Parathyroid adenoma (tissue), 2 donors: ENCODE data around the gene PBX2.

Experiments
- H2AFZ ChIP-seq: fragments of 300-600 bp; sonication (generic); one replicate; pipeline ENCODE4 v1.7.0; 2017; ENCODE audit warnings: antibody characterized with exemption, mild to moderate bottlenecking
- H3K27ac ChIP-seq: fragments of 300-600 bp; sonication (generic); one replicate; pipeline ENCODE4 v1.7.0; 2017
- H3K27me3 ChIP-seq: fragments of 300-600 bp; sonication (generic); one replicate; pipeline ENCODE4 v1.7.0; 2017; ENCODE audit warnings: low read length; ENCODE audit not compliant: control insufficient read depth, insufficient read depth
- H3K36me3 ChIP-seq: fragments of 300-600 bp; sonication (generic); one replicate; pipeline ENCODE4 v1.7.0; 2017; ENCODE audit warnings: low read length; ENCODE audit not compliant: control insufficient read depth, insufficient read depth
- H3K4me1 ChIP-seq: fragments of 300-600 bp; sonication (generic); one replicate; pipeline ENCODE4 v1.7.0; 2017; ENCODE audit warnings: control low read depth
- H3K4me2 ChIP-seq: fragments of 300-600 bp; sonication (generic); one replicate; pipeline ENCODE4 v1.7.0; 2017; ENCODE audit warnings: low read length
- H3K4me3 ChIP-seq: fragments of 300-600 bp; sonication (generic); one replicate; pipeline ENCODE4 v1.7.0; 2017; ENCODE audit warnings: low read depth, low read length
- H3K79me2 ChIP-seq: fragments of 300-600 bp; sonication (generic); one replicate; pipeline ENCODE4 v1.7.0; 2017; ENCODE audit warnings: control low read depth
- H3K9ac ChIP-seq: fragments of 300-600 bp; sonication (generic); one replicate; pipeline ENCODE4 v1.7.0; 2017; ENCODE audit warnings: mild to moderate bottlenecking
- H3K9me3 ChIP-seq: fragments of 300-600 bp; sonication (generic); one replicate; pipeline ENCODE4 v1.7.0; 2017; ENCODE audit warnings: low read length; ENCODE audit not compliant: control insufficient read depth
- CTCF ChIP-seq: fragments of 300-600 bp; sonication (generic); IDR thresholded peaks from one replicate; pipeline ENCODE4 v1.7.0; 2017; ENCODE audit warnings: antibody characterized with exemption, mild to moderate bottlenecking
- donor health status: primary hyperparathyroidism.

The PBX2 gene

GRCh38 chr6:32218167-32218566 is 28.2 kb upstream of the PBX2 start:
- H3K4me3 ChIP-seq, result no peak overlapping the region
- H3K27me3 ChIP-seq, result no peaks in the 10 kb centered on the region
- no peak for TF ChIP-seq CTCF
- no peaks in the 10 kb centered on the region for H3K9me3 ChIP-seq
- H3K79me2 ChIP-seq, result no peaks in the 10 kb centered on the region
- no peak overlapping the region for H3K4me2 ChIP-seq
- no peaks in the 10 kb centered on the region for H3K36me3 ChIP-seq
- no peaks in the 10 kb centered on the region for H3K4me1 ChIP-seq
- H3K9ac ChIP-seq, result no peak overlapping the region
- no peak overlapping the region for H3K27ac ChIP-seq
- no peak overlapping the region for H2AFZ ChIP-seq

- Histone ChIP-seq H3K4me1 (no peaks in the 10 kb centered on the region), H3K9ac (no peak overlapping the region), H3K79me2 (no peaks in the 10 kb centered on the region), H3K9me3 (no peaks in the 10 kb centered on the region), H2AFZ (no peak overlapping the region), H3K27ac (no peak overlapping the region), H3K36me3 (no peaks in the 10 kb centered on the region), H3K4me3 (no peak overlapping the region), H3K27me3 (no peaks in the 10 kb centered on the region), H3K4me2 (no peak overlapping the region)
- no peak for TF ChIP-seq CTCF
Observed at GRCh38 chr6:32216998-32217397, 27.0 kb upstream of the PBX2 start.

GRCh38 chr6:32216285-32216684 is 26.3 kb upstream of the PBX2 start:
- Histone ChIP-seq H3K27ac (no peak overlapping the region), H3K4me3 (no peak overlapping the region), H3K27me3 (no peaks in the 10 kb centered on the region), H3K9me3 (no peaks in the 10 kb centered on the region), H3K9ac (no peak overlapping the region), H3K36me3 (no peaks in the 10 kb centered on the region), H3K4me2 (no peak overlapping the region), H3K79me2 (no peaks in the 10 kb centered on the region), H2AFZ (no peak overlapping the region), H3K4me1 (no peaks in the 10 kb centered on the region)
- no peak for TF ChIP-seq CTCF

- no peak for TF ChIP-seq CTCF
- H3K79me2 ChIP-seq, result no peaks in the 10 kb centered on the region
- no peak overlapping the region for H3K4me3 ChIP-seq
- no peak overlapping the region for H3K4me2 ChIP-seq
- H3K9me3 ChIP-seq, result no peaks in the 10 kb centered on the region
- H3K27ac ChIP-seq, result no peak overlapping the region
- H3K9ac ChIP-seq, result no peak overlapping the region
- H2AFZ ChIP-seq, result no peak overlapping the region
- H3K27me3 ChIP-seq, result no peaks in the 10 kb centered on the region
- H3K36me3 ChIP-seq, result no peaks in the 10 kb centered on the region
- H3K4me1 ChIP-seq, result no peaks in the 10 kb centered on the region
Observed at GRCh38 chr6:32215617-32216016, 25.6 kb upstream of the PBX2 start.

GRCh38 chr6:32214126-32214525 is 24.1 kb upstream of the PBX2 start:
- Histone ChIP-seq H3K9me3 (no peaks in the 10 kb centered on the region), H3K27me3 (no peaks in the 10 kb centered on the region), H3K36me3 (no peaks in the 10 kb centered on the region), H3K4me1 (no peaks in the 10 kb centered on the region), H3K9ac (no peak overlapping the region), H3K27ac (no peak overlapping the region), H3K4me3 (no peak overlapping the region), H2AFZ (no peak overlapping the region), H3K4me2 (no peak overlapping the region), H3K79me2 (no peaks in the 10 kb centered on the region)
- no peak for TF ChIP-seq CTCF
